GM21825 (cell line): ENCODE results near the gene ZC3HAV1L.
"Not testable (repeated sequence)": the region's sequence is repeated elsewhere in the genome, so short reads cannot be mapped to it uniquely, and the experiment has no call there.

Source experiments
- ATAC-seq: cut with Tn5 transposase; IDR thresholded peaks from one replicate; pipeline ENCODE4 v1.9.1; 2021; ENCODE audit warnings: mild to moderate bottlenecking, moderate library complexity; ENCODE audit not compliant: unreplicated experiment

The ZC3HAV1L gene

DNA sequence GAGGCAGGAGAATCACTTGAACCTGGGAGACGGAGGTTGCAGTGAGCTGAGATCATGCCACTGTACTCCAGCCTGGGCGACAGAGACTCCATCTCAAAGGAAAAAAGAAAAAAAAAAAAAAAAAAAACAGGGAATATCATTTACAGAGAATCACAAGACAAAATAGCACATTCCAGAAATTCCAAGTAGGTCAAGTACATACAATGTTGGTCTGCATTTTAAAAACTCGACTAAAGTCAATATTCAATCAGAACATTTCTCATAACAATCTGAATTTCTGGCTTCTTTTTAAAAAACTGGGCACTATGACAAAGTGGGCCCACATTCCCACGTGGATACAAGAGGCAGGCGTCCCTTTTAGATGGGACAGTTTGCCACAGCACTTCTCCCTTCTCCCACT is 12.8 kb downstream of the ZC3HAV1L start:
- ATAC-seq, result no peak

DNA sequence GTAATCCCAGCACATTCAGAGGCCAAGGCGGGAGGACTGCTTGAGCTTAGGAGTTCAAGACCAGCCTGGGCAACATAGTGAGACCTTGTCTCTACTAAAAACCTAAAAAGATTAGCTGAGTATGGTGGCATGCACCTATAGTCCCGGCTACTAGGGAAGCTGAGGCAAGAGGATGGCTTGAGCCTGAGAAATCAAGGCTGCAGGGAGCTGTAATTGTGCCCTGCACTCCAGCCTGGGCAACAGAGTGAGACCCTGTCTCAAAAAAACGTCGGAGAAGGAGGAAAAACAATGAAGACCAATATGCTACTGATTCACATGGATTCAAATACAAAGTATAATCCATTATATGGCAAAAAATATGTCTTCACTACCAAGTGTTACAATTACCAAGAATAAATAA is 13.6 kb downstream of the ZC3HAV1L start:
- no peak for ATAC-seq

- no peak for ATAC-seq
These were observed 16.9 kb downstream of the ZC3HAV1L start for GRCh38 chr7:139018910-139019309.

DNA sequence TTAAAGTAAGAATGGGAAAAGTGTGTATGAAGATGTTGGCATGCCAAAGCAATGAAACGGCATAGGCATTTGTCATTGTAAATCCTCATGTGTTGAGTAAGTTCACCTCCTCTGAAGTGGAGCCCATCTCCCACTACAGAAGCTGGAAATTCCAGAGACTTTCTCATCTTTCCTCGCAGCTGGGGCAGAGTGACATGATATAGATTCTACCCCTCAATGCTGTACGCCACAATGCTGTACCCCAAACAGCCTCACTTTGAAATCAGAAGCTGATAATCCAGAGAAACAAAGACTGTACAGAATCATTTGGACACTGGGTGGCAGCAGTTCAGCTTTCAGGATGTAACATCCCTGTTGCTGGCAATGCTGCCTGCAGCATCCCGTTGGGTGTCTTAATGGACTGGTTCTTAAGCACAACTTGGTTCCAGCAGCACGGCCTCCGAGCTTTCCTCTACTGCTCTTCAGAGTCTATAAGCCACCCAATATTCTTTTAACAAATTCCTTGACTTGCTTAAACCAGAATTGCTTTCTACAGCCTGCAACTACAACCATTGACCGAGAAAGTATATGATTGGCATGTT is 18.8 kb downstream of the ZC3HAV1L start:
- ATAC-seq, result peak; percentile 91

DNA sequence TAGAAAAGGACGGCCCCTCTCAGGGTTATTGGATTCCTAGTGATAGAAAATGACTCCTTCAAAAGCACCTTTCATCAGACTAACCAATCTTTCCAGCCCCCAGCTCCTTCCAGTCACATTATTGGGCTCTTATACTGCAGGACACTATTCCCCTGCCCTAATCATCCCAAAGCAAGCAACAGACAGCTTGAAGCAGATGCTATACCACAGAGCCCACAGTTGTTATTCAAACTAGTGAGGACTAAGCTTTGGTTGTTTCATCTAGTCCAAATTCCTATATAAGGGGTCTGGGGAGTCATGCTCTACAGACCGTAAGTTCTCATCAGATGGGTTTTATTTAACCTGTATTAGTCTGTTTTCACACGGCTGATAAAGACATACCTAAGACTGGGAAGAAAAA is 24.5 kb downstream of the ZC3HAV1L start:
- ATAC-seq, result no peak

- ATAC-seq, result no peak
These were observed 31.3 kb downstream of the ZC3HAV1L start for GRCh38 chr7:139004321-139005090.

GRCh38 chr7:138999414-138999813 is 36.4 kb downstream of the ZC3HAV1L start:
- ATAC-seq, result no peak

DNA sequence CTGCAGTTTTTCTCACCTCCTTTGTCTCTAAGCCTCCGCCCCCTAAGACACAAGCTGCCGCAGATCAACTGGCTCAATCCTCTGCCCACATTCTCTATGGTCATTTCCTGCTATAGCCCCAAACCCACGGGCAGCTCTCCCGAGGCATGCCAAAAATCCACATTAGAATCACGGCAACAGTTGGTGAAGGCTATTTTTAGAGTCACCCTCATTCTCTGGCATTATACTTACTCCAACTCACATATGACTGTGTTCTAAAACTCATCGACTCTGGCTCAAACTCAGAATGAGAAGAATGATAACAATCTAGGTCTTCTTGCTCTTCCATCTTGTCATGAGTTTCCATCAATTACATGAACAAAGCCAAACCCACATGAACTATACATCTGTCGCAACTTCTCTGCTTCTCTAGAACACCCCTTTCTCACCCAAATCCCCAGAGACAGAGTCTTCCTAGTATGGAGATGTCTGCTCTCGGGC is 43.8 kb downstream of the ZC3HAV1L start:
- no peak for ATAC-seq

GRCh38 chr7:138987686-138988085 is 48.2 kb downstream of the ZC3HAV1L start:
- no peak for ATAC-seq

- no peak for ATAC-seq
These were observed 53.6 kb downstream of the ZC3HAV1L start for GRCh38 chr7:138982204-138982623.

DNA sequence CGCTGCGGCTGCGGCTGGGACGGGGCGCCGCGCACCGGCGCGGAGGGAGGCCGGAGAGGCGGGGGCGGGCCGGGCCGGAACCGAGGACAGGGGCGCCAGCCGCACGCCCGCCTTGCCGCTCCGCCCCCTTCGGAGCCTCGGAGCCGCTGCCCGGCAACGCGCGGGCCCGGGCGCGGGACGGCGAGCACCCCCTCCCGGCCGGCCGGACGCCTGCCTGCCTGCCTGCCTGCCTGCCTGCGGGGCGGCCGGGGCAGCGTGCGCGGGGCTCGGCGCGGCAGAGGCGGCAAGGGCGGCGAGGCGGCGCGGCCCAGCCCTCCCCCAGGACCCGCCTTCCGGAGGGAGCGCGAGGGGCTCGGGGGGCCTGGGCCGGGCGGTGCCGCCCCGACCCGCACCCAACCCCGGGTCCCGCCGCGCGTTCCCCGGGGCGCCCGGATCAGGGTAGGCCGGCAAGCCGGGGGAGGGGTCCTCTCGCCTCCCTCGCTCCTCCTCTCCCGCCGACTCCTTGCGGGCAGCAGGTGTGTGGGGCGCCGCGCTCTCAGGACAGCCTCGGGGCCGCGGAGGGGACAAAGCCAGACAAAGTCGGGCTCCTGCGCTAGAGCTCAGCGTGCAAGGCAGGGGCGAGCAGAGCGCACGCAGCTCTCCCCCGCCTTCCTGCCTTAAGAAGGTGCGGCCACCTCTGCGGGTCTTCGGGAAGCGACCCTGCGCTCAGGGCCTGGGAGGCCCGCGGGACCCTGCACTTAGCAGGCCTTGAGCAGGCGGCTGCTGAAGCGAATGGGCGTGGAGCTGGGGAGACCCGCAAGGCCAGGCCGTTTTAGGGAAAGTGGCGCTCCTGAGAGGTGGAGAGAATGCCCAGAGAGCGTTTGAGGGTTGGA is 54.3 kb downstream of the ZC3HAV1L start, which contains the start of gene KIAA1549:
Gene KIAA1549, minus strand, starts transcription at position 58 of the 872 bp plus-strand sequence. CDS start 120 bp downstream, outside the sequence.
- ATAC-seq, result peak; percentile 94

- peak; percentile 46 for ATAC-seq
These were observed 55.1 kb downstream of the ZC3HAV1L start for GRCh38 chr7:138980563-138981291.

DNA sequence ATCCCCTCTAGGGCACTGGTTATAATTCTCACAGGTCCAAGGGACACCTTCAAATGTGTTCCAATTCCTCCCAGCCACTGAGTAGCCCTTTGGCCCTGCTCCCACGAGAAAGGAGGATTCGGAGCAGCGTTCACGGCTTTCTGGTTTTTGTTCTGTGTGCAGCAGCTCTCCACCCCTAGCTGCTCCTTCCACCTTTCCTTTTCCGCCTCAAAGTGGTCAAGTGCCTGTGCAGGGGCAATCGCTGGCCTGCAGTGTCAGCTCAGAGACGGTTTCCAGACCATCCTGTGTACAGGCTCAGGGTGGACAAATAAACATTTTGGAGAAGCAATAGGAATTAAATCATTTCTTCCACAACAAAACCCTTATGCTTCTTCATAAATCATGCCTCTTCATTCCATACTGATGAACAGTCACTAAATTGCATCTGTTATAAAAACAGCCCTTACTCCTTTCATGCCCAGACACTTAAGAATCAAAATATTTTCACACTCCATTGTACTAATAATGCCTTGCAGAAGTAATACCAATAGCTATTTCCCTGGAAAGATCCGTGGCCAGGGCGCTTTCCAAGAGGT is 55.8 kb downstream of the ZC3HAV1L start:
- no peak for ATAC-seq

- no peak for ATAC-seq
These were observed 56.4 kb downstream of the ZC3HAV1L start for GRCh38 chr7:138979226-138979979.

- ATAC-seq, result no peak
These were observed 57.2 kb downstream of the ZC3HAV1L start for GRCh38 chr7:138978541-138979184.

- ATAC-seq, result not testable (repeated sequence)
These were observed 59.7 kb downstream of the ZC3HAV1L start for GRCh38 chr7:138976161-138976560.
